Measurements from ENCODE around the gene TLK1. TPM values are rescaled to one million over a fixed set of nuclear protein-coding genes. Genes with fewer than 3 reads are reported as not detected.
A peak's percentile ranks its signal among the peaks of the same experiment; 100 is the strongest.

TLK1 gene
- total and polyA plus RNA-seq, 9 of the 15 experiments (the other 6 are each of a cell fraction or from before 2014, with no cell fraction given): 20.2 to 101 (median 40.5) TPM

DNA sequence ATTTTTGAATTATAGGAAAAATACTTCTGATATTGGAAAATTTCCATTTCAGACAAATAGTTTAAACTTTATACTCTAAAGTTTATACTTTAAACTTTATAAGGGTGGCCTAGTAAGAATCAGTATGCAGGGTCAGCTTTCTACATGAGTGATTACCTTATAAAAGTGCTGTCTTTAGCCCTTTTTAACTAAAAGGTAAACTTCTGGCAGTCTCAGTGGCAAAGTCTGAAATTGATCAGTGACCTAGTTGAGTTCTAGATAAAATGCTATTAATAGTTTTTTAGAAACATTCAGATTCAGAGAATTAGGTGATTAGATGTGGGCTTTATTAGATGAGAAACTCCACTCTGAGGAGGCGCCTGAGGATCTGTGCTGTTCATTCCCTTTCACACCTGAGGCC, 216.1 kb downstream of the TLK1 start:
- Histone ChIP-seq H3K4me2 (ENCODE audit: insufficient read depth, low read length) (no peak overlapping the region), H3K9me1 (ENCODE audit: control insufficient read depth, insufficient read depth, low read length) (no peaks in the 10 kb centered on the region), H3K79me2 (ENCODE audit: control insufficient read depth, insufficient read depth, low read length) (peaks cover 87% of the 10 kb centered on the region), H3K36me3 (ENCODE audit: control insufficient read depth, insufficient read depth, low read length) (peaks cover 56% of the 10 kb centered on the region), H3K9ac (ENCODE audit: insufficient read depth in 1 of 2, low read depth in 2 of 2, low read length in 2 of 2) (no peak overlapping the region), H3K27me3 (ENCODE audit: control insufficient read depth in 2 of 2, insufficient read depth in 2 of 2, low read length in 2 of 2) (no peaks in the 10 kb centered on the region), H2AFZ (ENCODE audit: low read depth, low read length) (no peak overlapping the region), H3K4me1 (replicated peaks in 1 of 2; ENCODE audit: control insufficient read depth in 2 of 2, insufficient read depth in 2 of 2, low read length in 2 of 2) (no peaks in the 10 kb centered on the region; a peak in 2 of 5 replicates), H3K9me3 (replicated peaks; ENCODE audit: control insufficient read depth, insufficient read depth, low read depth, low read length) (no peaks in the 10 kb centered on the region; the same call in 1 of the 2 replicates), H3K27ac (ENCODE audit: extremely low read depth, low read depth, low read length) (no peak overlapping the region), H4K20me1 (replicated peaks; ENCODE audit: control insufficient read depth, insufficient read depth, low read length) (peaks cover 9% of the 10 kb centered on the region; the same call in 1 of the 2 replicates), H3K4me3 (no peak overlapping the region)
- WGBS (ENCODE audit: insufficient coverage, low coverage, missing lambda C conversion rate): 94% methylated on average over 1 of the region's 1 CpG
- ChIA-PET POLR2A (interaction anchor here (0.6 to 2.5 kb wide), 5 partner anchors 8 to 1132 kb away, joined by 3 to 28 read pairs (median 7); partner anchors contain the start of gene GORASP2), CTCF (ENCODE audit: low intra/inter-chr PET ratio) (no interaction called here)
- ATAC-seq (no peak), DNase-seq (ENCODE audit: extremely low read depth in 1 of 4, low spot score in 3 of 4) (no peak), FAIRE-seq (no peak)
- intact Hi-C loops (cut with micrococcal nuclease): no loop called here
- in situ Hi-C loops (cut with MboI): no loop called here
- no TSS peak for BruUV-seq (replicated peaks)
- TF ChIP-seq POLR2A (conservative IDR thresholded peaks at IDR 0.05) (no peak), POLR2H (tag; IDR thresholded peaks at IDR 0.05; ENCODE audit: low read depth) (peak; percentile 28; the same call in 1 of the 2 replicates)

DNA sequence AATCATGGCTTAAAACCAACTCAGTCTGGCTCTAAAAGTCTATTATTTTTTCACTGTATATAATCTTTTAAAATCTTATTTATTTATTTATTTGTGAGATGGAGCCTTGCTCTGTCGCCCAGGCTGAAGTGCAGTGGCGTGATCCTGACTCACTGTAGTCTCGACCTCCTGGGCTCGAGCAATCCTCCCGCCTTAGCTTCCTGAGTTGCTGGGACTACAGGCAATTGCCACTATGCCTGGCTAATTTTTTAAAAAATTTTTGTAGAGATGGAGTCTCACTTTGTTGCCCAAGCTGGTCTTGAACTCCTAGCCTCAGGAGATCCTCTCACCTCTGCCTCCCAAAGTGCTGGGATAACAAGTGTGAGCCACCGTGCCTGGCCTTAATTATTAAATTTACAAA, 217.1 kb downstream of the TLK1 start:
- ChIA-PET POLR2A (interaction anchor here (1.2 to 2.5 kb wide), 5 partner anchors 8 to 104 kb away, joined by 3 to 28 read pairs (median 5); partner anchors contain the start of gene GORASP2), CTCF (ENCODE audit: low intra/inter-chr PET ratio) (no interaction called here)
- Histone ChIP-seq H3K9me3 (replicated peaks; ENCODE audit: control insufficient read depth, insufficient read depth, low read depth, low read length) (no peaks in the 10 kb centered on the region; the same call in 1 of the 2 replicates), H4K20me1 (replicated peaks; ENCODE audit: control insufficient read depth, insufficient read depth, low read length) (peaks cover 14% of the 10 kb centered on the region; the same call in 1 of the 2 replicates), H2AFZ (ENCODE audit: low read depth, low read length) (no peak overlapping the region), H3K79me2 (ENCODE audit: control insufficient read depth, insufficient read depth, low read length) (peaks cover 97% of the 10 kb centered on the region), H3K4me2 (ENCODE audit: insufficient read depth, low read length) (no peak overlapping the region), H3K4me1 (replicated peaks in 1 of 2; ENCODE audit: control insufficient read depth in 2 of 2, insufficient read depth in 2 of 2, low read length in 2 of 2) (no peaks in the 10 kb centered on the region; a peak in 2 of 5 replicates), H3K9me1 (ENCODE audit: control insufficient read depth, insufficient read depth, low read length) (no peaks in the 10 kb centered on the region), H3K4me3 (no peak overlapping the region), H3K27me3 (ENCODE audit: control insufficient read depth in 2 of 2, insufficient read depth in 2 of 2, low read length in 2 of 2) (no peaks in the 10 kb centered on the region), H3K27ac (ENCODE audit: extremely low read depth, low read depth, low read length) (no peak overlapping the region), H3K36me3 (ENCODE audit: control insufficient read depth, insufficient read depth, low read length) (peaks cover 54% of the 10 kb centered on the region), H3K9ac (ENCODE audit: insufficient read depth in 1 of 2, low read depth in 2 of 2, low read length in 2 of 2) (no peak overlapping the region)
- TF ChIP-seq SAFB (IDR thresholded peaks at IDR 0.05; ENCODE audit: borderline replicate concordance, low read depth, low read length) (no peak), SOX6 (IDR thresholded peaks at IDR 0.05) (no peak)
- in situ Hi-C loops (cut with MboI) (no loop called here), intact Hi-C loops (cut with micrococcal nuclease) (no loop called here)
- FAIRE-seq (no peak), ATAC-seq (no peak), DNase-seq (ENCODE audit: extremely low read depth in 1 of 4, low spot score in 3 of 4) (no peak)
- WGBS (ENCODE audit: insufficient coverage, low coverage, missing lambda C conversion rate): 78% methylated on average over 6 of the region's 6 CpGs
- no TSS peak for BruUV-seq (replicated peaks)

Data from K562 (cell line).